ENCODE results near the gene TMEM132A. TPM values are rescaled to one million over a fixed set of nuclear protein-coding genes. Genes with fewer than 3 reads are reported as not detected.

The TMEM132A gene
- total and polyA plus RNA-seq, 10 of the 15 experiments (the other 5 are each of a cell fraction or from before 2014, with no cell fraction given) = 0.16 to 25.0 (median 4.3) TPM

DNA sequence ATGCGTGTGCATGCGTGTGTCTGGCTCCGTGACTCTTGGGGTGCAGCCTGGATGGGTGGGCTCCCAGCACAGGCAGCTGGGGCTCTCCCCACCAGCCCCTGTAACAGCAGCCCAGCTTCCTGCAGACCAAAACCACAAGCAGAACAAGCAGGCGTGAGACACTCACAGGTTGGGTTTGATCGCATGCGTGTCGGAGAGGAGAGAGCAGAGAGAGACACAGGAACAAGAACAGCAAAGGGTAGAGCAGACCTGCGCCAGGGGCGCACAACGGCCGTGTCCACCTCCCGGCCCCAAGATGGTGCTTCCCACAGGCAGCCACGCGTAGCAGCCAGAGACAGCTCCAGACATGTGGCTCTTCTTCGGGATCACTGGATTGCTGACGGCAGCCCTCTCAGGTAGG lies 47.3 kb downstream of the TMEM132A start, which contains the start of gene CD6:
Gene CD6 (plus strand): TSS at position 161 of the 400 bp plus-strand sequence. CDS start 186 bp downstream, at position 347.
- no peak within 1 kb of the TSS for H3K9ac ChIP-seq (ENCODE audit: control insufficient read depth, insufficient read depth, low read length)
- H2AFZ ChIP-seq (ENCODE audit: control insufficient read depth, low read depth, low read length) = peak within 1 kb of the TSS; percentile 18
- peaks cover 6% of the 10 kb centered on the region; the same call in 1 of the 2 replicates for H3K4me1 ChIP-seq (ENCODE audit: control insufficient read depth, insufficient read depth, low read length)
- DNase-seq (ENCODE audit: low read depth, low spot score) = no peak
- H4K20me1 ChIP-seq (ENCODE audit: control insufficient read depth, insufficient read depth) = no peaks in the 10 kb centered on the region
- 20% methylated on average over 16 of the region's 16 CpGs for WGBS (ENCODE audit: insufficient coverage, insufficient replicate concordance, low lambda C conversion rate, missing lambda C conversion rate)
- intact Hi-C loops (cut with micrococcal nuclease; ENCODE audit: unreplicated experiment) (no loop called here), in situ Hi-C loops (cut with MboI) (no loop called here)
- no peak for FAIRE-seq
- no peaks in the 10 kb centered on the region for H3K27me3 ChIP-seq (replicated peaks in 1 of 2; ENCODE audit: control insufficient read depth in 2 of 2, insufficient read depth in 2 of 2, low read length in 1 of 2)
- POLR2A ChIA-PET = interaction anchor here (0.6 to 1.2 kb wide), 2 partner anchors 60 to 187 kb away, joined by 3 read pairs; no protein-coding TSS in a partner anchor
- H3K4me2 ChIP-seq (ENCODE audit: control insufficient read depth, insufficient read depth) = 0 out of 2 replicates have a peak within 1 kb of the TSS, but pooled peaks have one; percentile 14
- no peak within 1 kb of the TSS for H3K4me3 ChIP-seq
- ATAC-seq = peak; percentile 69
- CTCF ChIA-PET = interaction anchor here (0.7 to 3.8 kb wide), 16 partner anchors 9 to 204 kb away, joined by 3 to 46 read pairs (median 5); partner anchors contain the start of gene TMEM109
- RAD21 ChIA-PET (ENCODE audit: unreplicated experiment) = interaction anchor here (1.2 to 3.7 kb wide), 7 partner anchors 17 to 109 kb away, joined by 3 to 27 read pairs (median 7); no protein-coding TSS in a partner anchor
- H3K36me3 ChIP-seq (ENCODE audit: control insufficient read depth in 2 of 2, insufficient read depth in 2 of 2, low read length in 1 of 2) = no peaks in the 10 kb centered on the region
- no peak within 1 kb of the TSS for H3K27ac ChIP-seq (ENCODE audit: control insufficient read depth, insufficient read depth)
- peaks cover 3% of the 10 kb centered on the region for H3K9me3 ChIP-seq (replicated peaks; ENCODE audit: control insufficient read depth, insufficient read depth, low read length)
- H3K79me2 ChIP-seq (ENCODE audit: control insufficient read depth, insufficient read depth, low read length) = no peaks in the 10 kb centered on the region
- SMC1A ChIA-PET (ENCODE audit: uncharacterized antibody, unreplicated experiment) = interaction anchor here (1.1 to 4.5 kb wide), 9 partner anchors 10 to 216 kb away, joined by 3 to 29 read pairs (median 5); no protein-coding TSS in a partner anchor
- BruUV-seq (replicated peaks) = no TSS peak
- no peak for TF ChIP-seq NR2C2 (IDR thresholded peaks at IDR 0.05; ENCODE audit: borderline replicate concordance, control insufficient read depth, insufficient read length, low read depth)
- 0 out of 2 replicates have a peak, but pooled peaks have one; percentile 36 for TF ChIP-seq CBFB (IDR thresholded peaks at IDR 0.05; ENCODE audit: low read depth)
- peak; percentile 80 for TF ChIP-seq RUNX3 (IDR thresholded peaks at IDR 0.05; ENCODE audit: low read length)
- TF ChIP-seq PBX3 (IDR thresholded peaks at IDR 0.05; ENCODE audit: insufficient replicate concordance, low read depth, low read length) = no peak
- TF ChIP-seq SRF (IDR thresholded peaks at IDR 0.05; ENCODE audit: low read depth in 2 of 2, low read length in 2 of 2) = peak in 1 of 2 experiments; percentile 28; a peak in 1 of 4 replicates
- peak; percentile 39; the same call in 1 of the 2 replicates for TF ChIP-seq EED (IDR thresholded peaks at IDR 0.05; ENCODE audit: low read depth)
- peak; percentile 41; the same call in 1 of the 2 replicates for TF ChIP-seq POLR2A (IDR thresholded peaks at IDR 0.05; ENCODE audit: low read depth, low read length)
